NCI-H1436 treated with DMSO at 0.1 percent for 48 hours (cell line): ENCODE results near the gene MRPL4.
"Not testable (repeated sequence)": the region's sequence is repeated elsewhere in the genome, so short reads cannot be mapped to it uniquely, and the experiment has no call there.

Source experiments
- DNase-seq: peaks from one replicate; lab custom pipeline; 2025; lab: John Stamatoyannopoulos, UW

The MRPL4 gene

DNA sequence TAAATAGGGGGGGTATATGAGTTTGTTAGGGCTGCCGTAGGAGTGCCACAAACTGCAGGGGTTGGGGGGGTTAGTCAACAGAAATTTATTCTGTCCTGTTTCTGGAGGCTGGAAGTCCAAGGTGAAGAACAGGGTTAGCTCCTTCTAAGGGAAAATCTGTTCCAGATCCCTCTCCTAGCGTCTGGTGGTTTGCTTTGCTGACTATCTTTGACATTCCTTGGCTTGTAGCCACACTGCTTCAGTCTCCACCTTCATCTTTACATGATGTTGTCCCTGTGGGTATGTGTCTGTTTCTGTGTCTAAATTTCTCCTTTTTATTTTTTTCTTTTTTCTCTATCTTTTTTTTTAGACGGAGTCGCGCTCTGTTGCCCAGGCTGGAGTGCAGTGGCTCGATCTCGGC, 10.8 kb downstream of the MRPL4 start:
- DNase-seq: no peak

DNA sequence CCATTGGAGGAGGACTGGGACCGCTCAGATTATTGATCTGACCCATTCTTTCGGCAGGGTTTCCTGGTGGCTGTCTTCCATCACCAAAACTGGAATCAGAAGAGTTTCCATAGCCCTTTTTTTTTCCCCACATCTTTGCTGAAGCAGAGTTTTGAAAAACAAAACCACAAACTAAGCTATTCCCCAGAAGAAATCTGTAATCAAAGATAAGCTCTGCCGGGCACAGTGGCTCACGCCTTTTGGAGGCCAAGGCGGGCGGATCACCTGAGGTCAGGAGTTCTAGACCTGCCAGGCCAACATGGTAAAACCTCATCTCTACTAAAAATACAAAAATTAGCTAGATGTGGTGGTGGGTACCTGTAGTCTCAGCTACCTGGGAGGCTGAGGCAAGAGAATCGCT, 14.7 kb downstream of the MRPL4 start:
- no peak for DNase-seq

DNA sequence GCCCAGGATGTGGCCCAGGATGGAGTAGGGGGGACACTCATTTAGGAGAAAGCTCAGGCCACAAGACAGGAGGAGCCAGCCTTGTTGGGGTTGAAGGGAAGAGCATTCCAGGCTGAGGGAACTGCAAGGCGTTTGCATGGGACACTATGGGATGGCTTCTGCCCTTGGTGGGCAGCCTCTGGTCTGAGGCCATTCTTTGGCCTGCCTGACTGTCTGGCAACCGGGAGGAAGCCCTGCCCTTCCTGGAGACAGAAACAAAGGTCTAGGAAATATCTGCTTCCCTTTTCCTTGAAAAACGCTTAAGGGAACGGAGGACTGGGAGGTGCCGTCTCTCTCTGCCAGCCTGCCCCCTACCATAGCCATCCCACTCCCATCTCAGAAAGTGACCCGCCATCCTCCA, 16.1 kb downstream of the MRPL4 start:
- no peak for DNase-seq

DNA sequence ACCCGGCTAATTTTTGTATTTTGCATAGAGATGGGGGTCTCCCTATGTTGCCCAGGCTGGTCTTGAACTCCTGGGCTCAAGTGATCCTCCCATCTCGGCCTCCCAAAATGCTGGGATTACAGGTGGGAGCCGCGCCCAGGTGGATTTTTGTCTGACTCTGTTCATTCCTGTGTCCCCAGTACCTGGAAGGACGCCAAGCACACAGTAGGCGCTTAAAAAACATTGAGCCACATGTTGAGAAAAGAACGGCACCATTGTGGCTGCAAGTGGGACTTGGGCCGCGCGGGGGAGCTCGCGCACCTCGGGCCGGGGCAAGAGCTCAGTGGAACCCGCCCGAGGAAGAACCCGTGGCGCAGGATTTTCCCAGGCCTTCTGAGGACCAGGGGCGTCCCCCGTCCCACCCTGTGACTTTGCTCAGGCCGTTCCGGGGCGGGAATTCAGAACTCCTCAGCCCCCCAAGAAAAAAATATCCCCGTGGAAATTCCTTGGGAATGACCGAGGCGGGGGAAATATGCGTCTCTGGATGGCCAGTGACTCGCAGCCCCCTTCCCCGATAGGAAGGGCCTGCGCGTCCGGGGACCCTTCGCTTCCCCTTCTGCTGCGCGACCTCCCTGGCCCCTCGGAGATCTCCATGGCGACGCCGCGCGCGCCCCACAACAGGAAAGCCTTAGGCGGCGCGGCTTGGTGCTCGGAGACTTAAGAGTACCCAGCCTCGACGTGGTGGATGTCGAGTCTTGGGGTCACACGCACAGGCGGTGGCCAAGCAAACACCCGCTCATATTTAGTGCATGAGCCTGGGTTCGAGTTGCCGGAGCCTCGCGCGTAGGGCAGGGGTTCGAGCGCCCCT, 17.5 kb downstream of the MRPL4 start:
- no peak for DNase-seq

DNA sequence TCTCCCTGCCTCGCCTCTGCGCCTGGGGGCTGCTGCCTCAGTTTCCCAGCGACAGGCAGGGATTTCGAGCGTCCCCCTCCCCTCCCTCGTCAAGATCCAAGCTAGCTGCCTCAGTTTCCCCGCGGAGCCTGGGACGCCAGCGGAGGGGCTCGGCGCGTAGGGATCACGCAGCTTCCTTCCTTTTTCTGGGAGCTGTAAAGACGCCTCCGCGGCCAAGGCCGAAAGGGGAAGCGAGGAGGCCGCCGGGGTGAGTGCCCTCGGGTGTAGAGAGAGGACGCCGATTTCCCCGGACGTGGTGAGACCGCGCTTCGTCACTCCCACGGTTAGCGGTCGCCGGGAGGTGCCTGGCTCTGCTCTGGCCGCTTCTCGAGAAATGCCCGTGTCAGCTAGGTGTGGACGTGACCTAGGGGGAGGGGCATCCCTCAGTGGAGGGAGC, 18.2 kb downstream of the MRPL4 start:
- DNase-seq: no peak

DNA sequence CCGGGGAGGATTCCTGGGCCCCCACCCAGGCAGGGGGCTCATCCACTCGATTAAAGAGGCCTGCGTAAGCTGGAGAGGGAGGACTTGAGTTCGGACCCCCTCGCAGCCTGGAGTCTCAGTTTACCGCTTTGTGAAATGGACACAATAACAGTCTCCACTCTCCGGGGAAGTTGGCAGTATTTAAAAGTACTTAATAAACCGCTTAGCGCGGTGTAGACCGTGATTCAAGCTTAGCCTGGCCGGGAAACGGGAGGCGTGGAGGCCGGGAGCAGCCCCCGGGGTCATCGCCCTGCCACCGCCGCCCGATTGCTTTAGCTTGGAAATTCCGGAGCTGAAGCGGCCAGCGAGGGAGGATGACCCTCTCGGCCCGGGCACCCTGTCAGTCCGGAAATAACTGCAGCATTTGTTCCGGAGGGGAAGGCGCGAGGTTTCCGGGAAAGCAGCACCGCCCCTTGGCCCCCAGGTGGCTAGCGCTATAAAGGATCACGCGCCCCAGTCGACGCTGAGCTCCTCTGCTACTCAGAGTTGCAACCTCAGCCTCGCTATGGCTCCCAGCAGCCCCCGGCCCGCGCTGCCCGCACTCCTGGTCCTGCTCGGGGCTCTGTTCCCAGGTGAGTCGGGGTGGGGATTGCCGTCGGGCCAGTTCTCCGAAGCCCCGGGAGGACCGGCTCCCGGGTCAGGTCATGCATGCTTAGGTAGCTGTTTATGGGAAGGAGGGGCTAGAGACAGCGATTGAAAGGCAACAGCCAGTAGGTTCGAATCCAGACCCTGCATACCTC, 18.8 kb downstream of the MRPL4 start, which contains the start of gene ICAM1:
TSS of gene ICAM1 (plus strand) at position 505 of the 779 bp plus-strand sequence. CDS start at position 545, 40 bp downstream.
- DNase-seq: no peak

DNA sequence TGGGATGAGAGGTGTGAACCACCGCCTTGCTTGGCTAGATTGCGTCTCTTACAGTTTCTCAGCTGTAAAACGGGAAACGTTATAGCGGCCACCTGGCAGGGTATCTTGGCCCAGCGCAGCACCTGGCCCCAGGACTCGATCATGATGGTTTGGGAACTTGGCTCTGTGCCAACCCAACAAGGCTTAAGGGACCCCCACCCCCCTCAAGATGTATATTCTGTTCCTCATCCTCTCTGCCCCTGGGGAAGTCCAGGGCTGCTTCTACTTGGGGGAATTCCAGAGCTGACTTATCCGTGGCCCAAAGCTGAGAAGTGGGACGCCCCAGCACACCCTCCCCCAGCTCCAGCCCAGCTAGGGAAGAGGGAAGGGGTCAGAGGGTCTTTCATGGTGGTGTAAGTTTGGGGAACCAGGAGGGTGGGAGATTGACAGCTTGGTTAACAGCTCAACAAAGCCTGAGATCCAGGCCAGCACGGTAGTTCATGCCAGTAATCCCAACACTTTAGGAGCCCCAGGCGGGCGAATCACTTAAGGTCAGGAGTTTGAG, 19.6 kb downstream of the MRPL4 start:
- DNase-seq: no peak

DNA sequence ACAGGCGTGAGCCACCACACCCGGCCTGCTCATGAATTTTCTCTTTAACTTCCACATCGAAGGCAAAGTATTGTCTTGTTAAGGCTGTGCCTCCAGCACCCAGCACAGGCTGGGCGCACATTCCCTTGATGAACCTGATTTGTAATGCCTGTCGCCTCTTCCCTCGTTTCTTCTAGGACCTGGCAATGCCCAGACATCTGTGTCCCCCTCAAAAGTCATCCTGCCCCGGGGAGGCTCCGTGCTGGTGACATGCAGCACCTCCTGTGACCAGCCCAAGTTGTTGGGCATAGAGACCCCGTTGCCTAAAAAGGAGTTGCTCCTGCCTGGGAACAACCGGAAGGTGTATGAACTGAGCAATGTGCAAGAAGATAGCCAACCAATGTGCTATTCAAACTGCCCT, 22.6 kb downstream of the MRPL4 start:
- no peak for DNase-seq

DNA sequence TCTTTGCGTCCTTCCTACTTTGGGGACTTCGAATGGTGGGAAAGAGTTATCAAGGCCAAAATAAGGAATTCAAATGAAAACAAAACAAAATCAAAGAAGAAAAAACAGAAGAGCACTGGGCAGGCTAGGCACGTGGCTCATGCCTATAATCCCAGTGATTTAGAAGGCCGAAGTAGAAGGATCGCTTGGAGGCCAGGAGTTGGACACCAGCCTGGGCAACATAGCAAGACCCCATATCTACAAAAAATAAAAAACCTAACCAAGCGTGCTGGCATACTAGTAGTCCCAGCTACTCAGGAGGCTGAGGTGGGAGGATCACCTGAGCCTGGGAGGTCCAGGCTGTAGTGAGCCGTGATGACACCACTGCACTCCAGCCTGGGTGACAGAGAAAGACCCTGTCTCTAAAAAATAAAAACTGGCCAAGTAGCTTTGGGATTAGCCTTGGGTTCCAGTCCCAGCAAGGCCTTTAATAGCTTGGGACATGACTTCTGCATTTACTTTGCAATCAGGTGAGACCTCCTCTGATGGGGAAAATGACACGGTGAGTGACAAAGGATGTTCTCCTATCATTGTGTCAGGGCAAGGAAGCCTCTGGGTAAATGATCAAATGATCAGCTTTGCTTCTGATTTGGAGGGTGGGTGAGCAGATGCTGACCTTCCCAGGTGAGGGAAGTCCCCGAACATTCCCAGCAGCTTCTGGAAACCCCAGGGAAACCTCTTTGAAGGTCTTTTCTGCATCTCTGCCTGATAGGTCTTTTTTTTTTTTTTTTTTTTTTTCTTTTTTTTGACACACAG, 26.0 kb downstream of the MRPL4 start:
- no peak for DNase-seq

DNA sequence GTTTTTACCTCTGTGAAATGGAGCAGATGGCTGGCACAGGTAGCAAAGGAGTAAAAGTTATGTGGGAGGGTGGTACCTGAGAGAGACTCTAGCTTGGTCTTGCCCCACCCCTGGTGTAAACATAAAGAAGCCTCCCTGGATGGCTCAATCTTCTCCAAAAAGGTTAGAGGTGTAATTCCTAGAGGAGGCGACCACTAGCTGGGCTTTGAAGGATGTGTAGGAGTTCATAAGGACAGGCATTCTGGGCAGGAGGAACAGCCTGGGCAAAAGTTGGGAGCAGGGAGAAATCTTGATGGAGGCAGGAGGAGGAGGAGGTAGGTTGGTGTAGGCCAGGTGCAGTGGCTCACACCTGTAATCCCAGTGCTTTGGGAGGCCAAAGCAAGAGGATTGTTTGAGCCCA, 26.9 kb downstream of the MRPL4 start:
- no peak for DNase-seq

DNA sequence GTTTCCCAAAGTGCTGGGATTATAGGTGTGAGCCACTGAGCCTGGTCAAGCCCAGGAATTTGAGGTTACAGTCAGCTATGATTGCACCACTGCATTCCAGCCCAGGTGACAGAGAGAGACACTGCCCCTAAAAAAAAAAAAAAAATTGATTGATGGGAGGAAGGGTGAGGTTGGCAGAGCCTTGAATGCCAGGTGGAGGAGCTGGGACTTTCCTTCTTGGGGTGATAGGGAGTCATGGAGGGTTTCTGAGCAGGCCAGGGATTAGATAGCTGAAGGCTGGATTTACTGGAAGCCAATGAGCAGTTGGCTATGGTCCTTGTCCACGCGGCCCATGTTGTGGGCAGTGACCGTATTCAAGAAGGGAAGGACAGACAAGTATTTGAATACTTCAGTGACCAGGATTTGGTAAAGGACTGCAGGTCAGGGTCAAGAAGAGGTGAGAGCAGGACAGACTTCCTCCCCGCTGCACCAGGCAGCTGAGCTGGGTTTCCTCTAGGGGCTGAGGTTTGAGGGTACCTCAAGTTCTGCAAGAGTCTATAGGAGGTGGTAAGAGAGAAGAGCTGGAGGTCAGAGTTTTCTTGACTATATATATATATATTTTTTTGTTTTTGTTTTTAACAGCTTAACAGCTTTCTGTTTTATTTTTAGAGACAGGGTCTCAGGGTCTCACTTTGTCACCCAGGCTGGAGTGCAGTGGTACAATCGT, 27.9 kb downstream of the MRPL4 start:
- DNase-seq: no peak

DNA sequence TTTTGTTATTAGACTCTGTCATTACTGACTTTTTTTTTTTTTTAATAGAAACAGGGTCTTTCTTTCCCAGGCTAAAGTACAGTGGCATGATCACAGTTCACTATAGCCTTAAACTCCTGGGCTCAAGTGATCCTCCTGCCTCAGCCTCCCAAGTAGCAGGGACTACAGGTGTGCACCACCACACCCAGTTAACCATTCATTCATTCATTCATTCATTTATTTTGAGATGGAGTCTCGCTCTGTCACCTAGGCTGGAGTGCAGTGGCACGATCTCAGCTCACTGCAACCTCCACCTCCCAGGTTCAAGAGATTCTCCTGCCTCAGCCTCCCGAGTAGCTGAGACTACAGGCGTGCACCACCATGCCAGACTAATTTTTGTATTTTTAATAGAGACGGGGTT, 30.0 kb downstream of the MRPL4 start:
- DNase-seq: not testable (repeated sequence)

DNA sequence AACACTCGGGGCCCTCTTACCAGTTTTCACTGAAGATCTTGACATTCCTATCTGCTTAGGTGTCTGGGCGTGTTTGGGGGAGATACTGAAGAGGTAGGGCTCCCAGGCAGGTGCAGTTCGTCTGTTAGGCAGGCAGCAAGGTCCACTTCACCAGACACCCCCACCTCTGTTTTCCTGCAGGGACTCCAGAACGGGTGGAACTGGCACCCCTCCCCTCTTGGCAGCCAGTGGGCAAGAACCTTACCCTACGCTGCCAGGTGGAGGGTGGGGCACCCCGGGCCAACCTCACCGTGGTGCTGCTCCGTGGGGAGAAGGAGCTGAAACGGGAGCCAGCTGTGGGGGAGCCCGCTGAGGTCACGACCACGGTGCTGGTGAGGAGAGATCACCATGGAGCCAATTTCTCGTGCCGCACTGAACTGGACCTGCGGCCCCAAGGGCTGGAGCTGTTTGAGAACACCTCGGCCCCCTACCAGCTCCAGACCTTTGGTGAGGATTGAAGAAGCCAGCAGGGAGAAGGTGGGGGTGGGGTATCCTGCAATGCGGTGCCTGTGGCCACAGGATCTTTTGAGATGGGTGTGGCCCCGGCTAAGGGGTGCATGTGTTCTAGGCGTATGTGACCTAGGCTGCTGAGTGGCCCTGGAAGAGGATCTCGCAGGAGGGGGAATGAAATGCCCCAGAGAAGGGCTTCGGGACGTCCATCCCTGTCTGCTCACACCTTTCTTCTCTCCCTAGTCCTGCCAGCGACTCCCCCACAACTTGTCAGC, 31.5 kb downstream of the MRPL4 start:
- no peak for DNase-seq

DNA sequence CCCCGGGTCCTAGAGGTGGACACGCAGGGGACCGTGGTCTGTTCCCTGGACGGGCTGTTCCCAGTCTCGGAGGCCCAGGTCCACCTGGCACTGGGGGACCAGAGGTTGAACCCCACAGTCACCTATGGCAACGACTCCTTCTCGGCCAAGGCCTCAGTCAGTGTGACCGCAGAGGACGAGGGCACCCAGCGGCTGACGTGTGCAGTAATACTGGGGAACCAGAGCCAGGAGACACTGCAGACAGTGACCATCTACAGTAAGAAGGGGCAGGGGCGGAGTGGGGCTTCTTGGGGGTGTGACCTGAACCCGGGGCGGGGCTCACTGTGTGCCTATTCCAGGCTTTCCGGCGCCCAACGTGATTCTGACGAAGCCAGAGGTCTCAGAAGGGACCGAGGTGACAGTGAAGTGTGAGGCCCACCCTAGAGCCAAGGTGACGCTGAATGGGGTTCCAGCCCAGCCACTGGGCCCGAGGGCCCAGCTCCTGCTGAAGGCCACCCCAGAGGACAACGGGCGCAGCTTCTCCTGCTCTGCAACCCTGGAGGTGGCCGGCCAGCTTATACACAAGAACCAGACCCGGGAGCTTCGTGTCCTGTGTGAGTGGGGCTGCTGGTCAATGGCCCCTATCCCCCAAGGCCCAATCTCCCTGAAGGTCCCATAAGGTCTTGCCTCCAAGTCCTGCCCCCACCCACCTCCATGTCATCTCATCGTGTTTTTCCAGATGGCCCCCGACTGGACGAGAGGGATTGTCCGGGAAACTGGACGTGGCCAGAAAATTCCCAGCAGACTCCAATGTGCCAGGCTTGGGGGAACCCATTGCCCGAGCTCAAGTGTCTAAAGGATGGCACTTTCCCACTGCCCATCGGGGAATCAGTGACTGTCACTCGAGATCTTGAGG, 32.3 kb downstream of the MRPL4 start:
- no peak for DNase-seq

DNA sequence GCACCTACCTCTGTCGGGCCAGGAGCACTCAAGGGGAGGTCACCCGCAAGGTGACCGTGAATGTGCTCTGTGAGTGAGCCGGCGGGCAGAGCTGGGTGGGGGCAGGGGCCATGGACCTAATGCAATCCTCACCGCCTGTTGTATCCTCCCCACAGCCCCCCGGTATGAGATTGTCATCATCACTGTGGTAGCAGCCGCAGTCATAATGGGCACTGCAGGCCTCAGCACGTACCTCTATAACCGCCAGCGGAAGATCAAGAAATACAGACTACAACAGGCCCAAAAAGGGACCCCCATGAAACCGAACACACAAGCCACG, 32.9 kb downstream of the MRPL4 start:
- DNase-seq: no peak

DNA sequence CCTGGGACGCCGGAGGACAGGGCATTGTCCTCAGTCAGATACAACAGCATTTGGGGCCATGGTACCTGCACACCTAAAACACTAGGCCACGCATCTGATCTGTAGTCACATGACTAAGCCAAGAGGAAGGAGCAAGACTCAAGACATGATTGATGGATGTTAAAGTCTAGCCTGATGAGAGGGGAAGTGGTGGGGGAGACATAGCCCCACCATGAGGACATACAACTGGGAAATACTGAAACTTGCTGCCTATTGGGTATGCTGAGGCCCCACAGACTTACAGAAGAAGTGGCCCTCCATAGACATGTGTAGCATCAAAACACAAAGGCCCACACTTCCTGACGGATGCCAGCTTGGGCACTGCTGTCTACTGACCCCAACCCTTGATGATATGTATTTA, 33.4 kb downstream of the MRPL4 start:
- no peak for DNase-seq

DNA sequence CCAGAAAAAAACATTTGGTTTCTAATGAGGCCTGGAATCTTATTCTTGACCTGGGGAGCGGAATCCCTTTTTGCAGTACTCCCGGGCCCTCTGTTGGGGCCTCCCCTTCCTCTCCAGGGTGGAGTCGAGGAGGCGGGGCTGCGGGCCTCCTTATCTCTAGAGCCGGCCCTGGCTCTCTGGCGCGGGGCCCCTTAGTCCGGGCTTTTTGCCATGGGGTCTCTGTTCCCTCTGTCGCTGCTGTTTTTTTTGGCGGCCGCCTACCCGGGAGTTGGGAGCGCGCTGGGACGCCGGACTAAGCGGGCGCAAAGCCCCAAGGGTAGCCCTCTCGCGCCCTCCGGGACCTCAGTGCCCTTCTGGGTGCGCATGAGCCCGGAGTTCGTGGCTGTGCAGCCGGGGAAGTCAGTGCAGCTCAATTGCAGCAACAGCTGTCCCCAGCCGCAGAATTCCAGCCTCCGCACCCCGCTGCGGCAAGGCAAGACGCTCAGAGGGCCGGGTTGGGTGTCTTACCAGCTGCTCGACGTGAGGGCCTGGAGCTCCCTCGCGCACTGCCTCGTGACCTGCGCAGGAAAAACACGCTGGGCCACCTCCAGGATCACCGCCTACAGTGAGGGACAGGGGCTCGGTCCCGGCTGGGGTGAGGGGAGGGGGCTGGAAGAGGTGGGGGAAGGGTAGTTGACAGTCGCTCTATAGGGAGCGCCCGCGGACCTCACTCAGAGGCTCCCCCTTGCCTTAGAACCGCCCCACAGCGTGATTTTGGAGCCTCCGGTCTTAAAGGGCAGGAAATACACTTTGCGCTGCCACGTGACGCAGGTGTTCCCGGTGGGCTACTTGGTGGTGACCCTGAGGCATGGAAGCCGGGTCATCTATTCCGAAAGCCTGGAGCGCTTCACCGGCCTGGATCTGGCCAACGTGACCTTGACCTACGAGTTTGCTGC, 35.1 kb downstream of the MRPL4 start, which contains the start of gene ICAM4:
TSS of gene ICAM4 (plus strand) at position 153 of the 935 bp plus-strand sequence. CDS start at position 211, 58 bp downstream.
- DNase-seq: no peak

DNA sequence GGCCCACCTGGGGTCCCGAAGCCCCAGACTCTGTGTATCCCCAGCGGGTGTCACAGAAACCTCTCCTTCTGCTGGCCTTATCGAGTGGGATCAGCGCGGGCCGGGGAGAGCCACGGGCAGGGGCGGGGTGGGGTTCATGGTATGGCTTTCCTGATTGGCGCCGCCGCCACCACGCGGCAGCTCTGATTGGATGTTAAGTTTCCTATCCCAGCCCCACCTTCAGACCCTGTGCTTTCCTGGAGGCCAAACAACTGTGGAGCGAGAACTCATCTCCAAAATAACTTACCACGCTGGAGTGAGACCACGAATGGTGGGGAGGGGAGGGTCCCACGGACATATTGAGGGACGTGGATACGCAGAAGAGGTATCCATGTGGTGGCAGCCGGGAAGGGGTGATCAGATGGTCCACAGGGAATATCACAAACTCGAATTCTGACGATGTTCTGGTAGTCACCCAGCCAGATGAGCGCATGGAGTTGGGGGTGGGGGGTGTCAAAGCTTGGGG, 36.7 kb downstream of the MRPL4 start:
- DNase-seq: no peak
